T47D (cell line): ENCODE measurements around the gene TRAPPC5.

Experiments
- DNase-seq, 2 experiments: peaks; one replicate each; pipeline versions ENCODE4 v3.0.0 to v3.0.0-alpha.2; 2011 to 2012; ENCODE audit warnings: low read depth in 1 of 2, low spot score in 1 of 2
- JUND ChIP-seq: IDR thresholded peaks from 2 replicates; pipeline ENCODE4 v1.6.1; 2012; ENCODE audit warnings: low read depth
- in situ Hi-C: cut with HindIII; loops from 2 replicates; pipeline ENCODE4 v1.10.0; 2016; ENCODE audit warnings: low sequenced_read_pairs, low pct_unique_long_range_greater_than_20kb

Gene TRAPPC5

DNA sequence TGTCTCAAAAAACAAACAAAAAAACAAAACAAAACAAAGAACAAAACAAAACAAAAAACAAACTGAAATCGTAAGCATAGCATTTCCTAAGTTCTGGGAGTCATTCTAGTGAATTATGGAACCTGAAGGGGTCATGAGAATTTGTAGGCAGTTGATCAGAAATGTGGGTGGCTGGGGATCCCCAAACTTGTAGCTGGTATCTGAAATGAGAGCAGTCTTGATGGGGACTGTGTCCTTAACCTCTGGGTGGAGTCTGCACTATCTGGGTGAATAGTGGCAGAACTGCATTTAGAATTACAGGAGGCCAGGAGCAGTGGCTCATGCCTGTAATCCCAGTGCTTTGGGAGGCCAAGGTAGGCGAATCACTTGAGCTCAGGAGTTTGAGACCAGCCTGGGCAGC, 45.2 kb downstream of the TRAPPC5 start:
- TF ChIP-seq JUND: no peak
- in situ Hi-C loops: no loop called here
- DNase-seq: no peak

DNA sequence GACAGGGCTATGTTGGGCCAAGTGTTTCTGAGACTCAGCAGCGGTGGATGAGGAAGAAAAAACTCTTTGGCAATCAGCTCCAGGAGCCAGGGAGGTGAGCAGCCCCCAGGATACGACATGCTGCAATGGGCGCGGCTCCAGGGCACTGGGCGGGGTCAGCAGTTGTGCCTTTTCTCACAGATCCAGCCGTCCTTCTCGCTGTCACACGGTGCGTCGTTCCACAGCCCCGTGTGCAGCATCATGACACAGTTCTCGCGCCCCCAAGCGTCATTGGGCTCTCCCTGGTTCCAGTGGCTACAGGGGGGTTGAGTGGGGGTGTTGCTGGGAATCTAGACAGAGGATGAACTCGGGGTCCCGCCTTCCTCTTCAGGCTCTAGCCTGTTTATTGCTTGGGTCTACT, 48.6 kb downstream of the TRAPPC5 start:
- in situ Hi-C loops: no loop called here
- TF ChIP-seq JUND: no peak
- no peak for DNase-seq

DNA sequence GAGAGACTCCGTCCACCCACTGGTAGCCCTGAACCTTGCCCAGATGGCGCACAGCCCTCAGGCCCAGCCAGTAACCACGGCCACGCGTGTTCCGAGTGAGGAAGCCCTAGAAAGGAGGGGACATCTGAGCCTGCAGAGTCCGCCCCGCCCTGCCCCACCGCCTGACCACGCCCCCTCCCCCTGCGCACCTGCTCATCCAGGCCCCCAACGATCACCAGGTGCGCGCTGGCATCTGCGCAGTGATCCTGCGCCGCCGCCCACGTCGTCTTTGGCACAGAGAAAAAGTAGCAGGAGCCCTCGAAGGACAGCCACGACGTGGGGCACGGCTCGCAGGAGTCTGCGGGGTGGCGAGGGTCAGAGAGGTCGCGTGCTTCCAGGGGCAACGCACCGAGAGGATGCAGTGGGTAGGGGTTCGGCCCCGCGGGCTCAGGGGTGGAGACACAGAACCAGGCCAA, 49.2 kb downstream of the TRAPPC5 start:
- no peak for DNase-seq
- in situ Hi-C loops: no loop called here
- no peak for TF ChIP-seq JUND

DNA sequence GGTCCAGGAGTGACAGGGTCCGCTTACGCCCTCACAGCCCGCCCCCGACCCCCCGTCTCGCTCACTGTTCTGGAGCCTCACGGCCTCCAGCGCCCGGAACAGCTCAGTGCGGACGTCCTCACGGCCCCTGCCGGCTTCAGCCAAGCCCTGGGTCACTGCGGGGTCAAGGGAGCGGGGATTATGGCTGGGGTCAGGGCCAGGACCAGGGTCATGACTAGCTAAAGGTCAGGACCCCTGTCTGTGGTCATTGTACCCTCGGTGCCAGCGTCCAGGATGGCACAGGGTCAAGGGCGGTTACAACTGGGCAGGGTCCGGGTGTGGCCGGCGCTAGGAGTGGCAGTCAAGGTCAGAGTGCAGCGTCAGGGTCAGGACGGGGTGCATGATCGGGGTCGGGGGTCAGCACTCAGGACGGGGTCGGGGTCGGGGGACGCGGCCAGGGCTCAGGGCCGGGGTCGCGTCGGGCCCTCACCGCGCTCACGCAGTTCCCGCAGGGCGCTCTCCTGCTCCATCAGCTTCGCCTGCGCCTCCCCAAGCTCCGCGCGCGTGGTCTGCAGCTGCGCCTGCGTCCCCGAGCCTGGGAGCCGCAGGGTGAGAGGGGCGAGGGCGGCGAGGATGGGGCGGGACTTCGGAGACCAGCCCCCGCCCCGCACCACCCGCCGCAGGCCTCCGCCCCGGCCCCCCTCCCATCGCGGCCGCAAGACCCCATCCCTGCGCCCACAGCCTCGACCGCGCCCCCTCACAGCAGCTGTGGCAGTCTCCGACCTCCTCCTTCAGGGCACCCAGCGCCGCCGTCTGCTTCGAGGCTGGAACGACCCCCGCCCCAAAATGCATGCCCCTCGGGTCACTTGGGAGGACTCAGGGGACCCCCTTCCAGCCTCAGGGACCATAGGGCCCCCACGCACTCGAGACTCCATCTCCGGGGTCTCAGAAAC, 49.9 kb downstream of the TRAPPC5 start:
- TF ChIP-seq JUND: no peak
- in situ Hi-C loops: no loop called here
- no peak for DNase-seq

DNA sequence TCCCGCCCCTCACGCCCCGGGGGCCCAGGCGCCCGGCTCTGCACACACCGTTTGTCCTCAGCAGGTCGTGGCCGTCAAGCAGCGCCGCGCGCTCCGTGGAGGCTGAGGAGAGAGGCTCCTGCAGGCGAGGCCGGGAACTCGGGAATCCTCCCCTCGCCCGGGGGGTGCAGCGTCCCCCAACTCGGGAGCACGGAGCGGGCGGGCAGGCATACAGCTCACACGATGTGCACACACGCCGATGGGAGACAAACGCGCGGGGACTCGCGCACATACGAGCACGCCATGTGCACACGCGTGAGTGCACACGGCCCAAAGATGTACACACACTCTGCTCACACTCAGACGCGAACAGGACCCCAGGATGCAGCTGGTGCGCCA, 50.6 kb downstream of the TRAPPC5 start:
- TF ChIP-seq JUND: no peak
- in situ Hi-C loops: no loop called here
- no peak for DNase-seq

DNA sequence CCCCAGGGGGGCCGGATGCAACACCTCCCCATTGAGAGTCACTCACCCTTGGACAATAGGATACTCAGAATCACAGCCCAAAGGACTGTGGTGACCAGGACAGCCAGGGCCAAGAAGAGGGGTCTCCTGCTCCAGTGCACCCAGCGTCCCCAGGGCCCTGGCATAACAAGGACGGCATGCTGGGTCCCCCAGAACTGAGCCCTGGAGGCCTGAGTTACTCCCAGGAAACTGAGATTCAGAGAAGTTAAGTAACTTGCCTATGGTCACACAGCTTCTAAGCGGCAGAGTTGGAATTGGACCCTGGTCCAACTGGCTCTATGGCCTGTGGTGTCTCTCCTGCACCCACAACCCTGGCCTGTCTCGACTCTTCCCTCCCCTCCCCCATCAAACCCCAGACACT, 51.0 kb downstream of the TRAPPC5 start:
- DNase-seq: no peak
- in situ Hi-C loops: no loop called here
- TF ChIP-seq JUND: no peak

DNA sequence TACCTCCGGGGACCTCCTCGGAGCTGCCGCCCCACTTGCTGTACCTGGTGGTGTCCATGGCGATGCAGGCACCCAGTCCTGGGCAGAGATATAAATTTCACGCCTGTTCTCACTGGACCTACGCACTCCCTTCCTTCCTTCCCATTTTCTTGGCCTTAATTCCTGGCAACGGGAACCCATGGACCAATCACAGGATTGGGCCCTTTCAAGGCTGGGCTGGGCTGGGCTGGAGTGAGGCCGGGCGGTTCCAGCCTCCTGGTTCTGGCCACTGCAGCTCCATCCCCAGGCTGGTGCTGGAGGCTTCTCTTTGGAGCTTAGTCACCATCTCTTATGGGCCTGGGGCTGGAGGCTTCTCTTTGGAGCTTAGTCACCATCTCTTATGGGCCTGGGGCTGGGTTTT, 51.4 kb downstream of the TRAPPC5 start, which contains the start of gene CLEC4G:
CLEC4G (minus strand) TSS at position 66 of the 400 bp plus-strand sequence; CDS start at position 58, 8 bp downstream.
- TF ChIP-seq JUND: no peak
- in situ Hi-C loops: no loop called here
- no peak for DNase-seq

DNA sequence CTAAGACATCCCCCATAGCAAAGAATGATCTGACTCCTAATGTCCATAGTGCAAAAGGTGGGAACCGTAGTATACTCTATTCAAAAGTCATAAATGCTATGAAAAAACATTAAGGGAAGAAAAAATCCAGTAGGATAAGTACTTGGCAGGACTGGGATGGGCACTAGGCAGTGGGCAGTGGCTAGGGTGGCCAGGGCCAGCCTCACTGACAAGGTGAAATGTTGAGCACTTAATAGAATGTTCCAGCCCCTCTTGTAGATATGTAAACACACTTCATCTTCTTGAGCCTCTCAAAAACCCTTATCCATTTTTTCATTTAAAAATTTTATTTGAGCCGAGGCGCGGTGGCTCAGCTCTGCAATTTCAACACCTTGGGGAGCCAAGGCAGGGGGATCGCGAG, 52.7 kb downstream of the TRAPPC5 start:
- TF ChIP-seq JUND: no peak
- no peak for DNase-seq
- in situ Hi-C loops: no loop called here

DNA sequence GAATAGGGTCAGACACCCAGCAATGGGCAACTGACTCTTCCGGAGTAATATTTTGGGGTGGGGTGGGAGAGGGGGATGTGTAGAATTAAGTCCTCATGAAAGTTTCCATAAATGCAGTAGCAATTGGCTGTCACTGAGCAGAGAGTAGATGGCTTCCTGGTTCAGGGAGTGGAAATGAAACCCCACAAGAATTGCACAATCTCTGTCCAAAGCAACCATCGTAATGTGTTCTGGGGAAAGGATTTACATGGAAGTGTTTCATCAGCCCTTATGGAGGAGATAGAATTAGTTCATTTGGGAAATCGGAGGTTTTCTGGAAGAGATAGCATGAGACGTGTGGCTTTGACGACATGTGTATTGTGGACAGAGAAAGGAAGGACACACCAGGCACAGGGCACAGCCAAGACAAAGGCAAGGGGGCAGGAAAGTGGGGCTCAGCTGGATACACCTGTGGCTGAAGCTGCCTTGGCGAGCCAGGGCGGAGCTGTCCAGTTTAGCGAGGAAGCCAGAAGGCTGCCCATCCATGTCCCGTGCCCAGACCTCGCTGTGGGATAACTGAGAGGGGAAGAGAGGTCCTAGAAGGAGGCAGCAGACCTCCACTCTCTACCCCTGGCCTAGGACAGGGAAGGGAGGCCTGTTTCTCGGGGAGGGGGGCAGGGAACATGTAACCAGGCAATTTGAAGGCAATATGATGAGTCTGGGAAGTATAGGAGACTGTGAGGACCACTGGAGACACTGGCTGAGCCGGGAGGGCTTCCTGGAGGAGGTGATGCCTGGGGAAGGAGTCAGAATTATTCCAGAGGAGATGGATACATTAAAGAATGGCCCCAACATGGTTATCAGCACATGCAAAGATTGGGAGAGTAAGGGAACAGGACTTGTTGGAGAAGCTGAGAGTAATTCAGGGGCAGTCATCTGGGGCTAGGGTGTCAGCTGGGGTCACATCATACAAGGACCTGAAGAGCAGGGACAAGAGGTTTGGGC, 53.9 kb downstream of the TRAPPC5 start:
- in situ Hi-C loops: no loop called here
- no peak for DNase-seq
- no peak for TF ChIP-seq JUND

DNA sequence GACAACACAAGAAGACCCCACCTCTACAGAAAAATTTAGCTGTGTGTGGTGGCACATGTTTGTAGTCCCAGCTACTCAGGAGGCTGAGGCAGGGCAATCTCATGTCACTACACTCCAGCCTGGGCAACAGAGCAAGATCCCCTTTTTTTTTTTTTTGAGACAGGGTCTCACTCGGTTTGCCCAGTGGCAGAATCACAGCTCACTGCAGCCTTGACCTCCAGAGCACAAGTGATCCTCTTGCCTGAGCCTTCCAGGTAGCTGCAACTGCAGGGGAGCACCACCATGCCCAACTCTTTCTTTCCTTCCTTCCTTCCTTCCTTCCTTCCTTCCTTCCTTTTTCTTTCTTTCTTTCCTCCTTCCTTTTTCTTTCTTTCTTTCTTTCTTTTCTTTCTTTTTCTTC, 55.5 kb downstream of the TRAPPC5 start:
- in situ Hi-C loops: no loop called here
- no peak for DNase-seq

DNA sequence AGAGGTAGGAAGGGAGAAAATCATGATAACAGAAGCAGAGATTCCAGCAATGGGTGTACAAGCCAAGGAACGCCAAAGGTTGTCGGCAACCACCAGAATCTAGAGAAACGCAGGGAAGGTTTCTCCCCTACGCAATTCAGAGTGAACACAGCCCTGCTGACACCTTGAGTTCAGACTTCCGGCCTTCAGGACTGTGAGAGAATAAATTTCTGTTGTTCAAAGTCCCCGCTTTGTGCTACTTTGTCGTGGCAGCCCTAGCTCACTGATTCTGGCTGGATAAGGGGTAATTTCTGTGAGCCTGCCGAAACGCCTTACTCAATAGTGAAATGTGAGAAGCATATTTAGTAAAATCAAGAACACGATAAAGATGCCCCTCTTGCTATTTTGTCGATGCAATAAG, 56.6 kb downstream of the TRAPPC5 start:
- no peak for DNase-seq
- in situ Hi-C loops: no loop called here
- TF ChIP-seq JUND: no peak

More for the DNA sequence above, 55.5 kb downstream of the TRAPPC5 start:
- no peak for TF ChIP-seq JUND
